Ramos (cell line): Measurements from ENCODE around the gene TIPARP.

Experiments used
- in situ Hi-C: fragments of 300-500 bp; cut with MboI; formaldehyde crosslinking; loops from one replicate; pipeline ENCODE4 v1.14.3; 2022; ENCODE audit warnings: low sequenced_read_pairs; ENCODE audit not compliant: unreplicated experiment

The TIPARP gene

GRCh38 chr3:156675830-156676767, 1.7 kb downstream of the TIPARP start:
- in situ Hi-C loops, result loop anchor here (5.0 kb wide), 1 partner anchor 406 kb away; no protein-coding TSS in a partner anchor

- in situ Hi-C loops, result loop anchor here (5.0 kb wide), 1 partner anchor 405 kb away; no protein-coding TSS in a partner anchor
Observed at GRCh38 chr3:156676768-156677479, 2.5 kb downstream of the TIPARP start.

- in situ Hi-C loops, result loop anchor here (5.0 kb wide), 1 partner anchor 405 kb away; no protein-coding TSS in a partner anchor
Observed at GRCh38 chr3:156677536-156677935, 3.1 kb downstream of the TIPARP start.

GRCh38 chr3:156678197-156678596, 3.8 kb downstream of the TIPARP start:
- in situ Hi-C loops, result loop anchor here (5.0 kb wide), 1 partner anchor 404 kb away; no protein-coding TSS in a partner anchor

- in situ Hi-C loops, result no loop called here
Observed at GRCh38 chr3:156680243-156680914, 6.0 kb downstream of the TIPARP start.

- in situ Hi-C loops, result no loop called here
Observed at GRCh38 chr3:156681002-156681401, 6.6 kb downstream of the TIPARP start.

- in situ Hi-C loops, result no loop called here
Observed at GRCh38 chr3:156682501-156682900, 8.1 kb downstream of the TIPARP start.

- in situ Hi-C loops, result no loop called here
Observed at GRCh38 chr3:156682963-156683362, 8.6 kb downstream of the TIPARP start.

- in situ Hi-C loops, result no loop called here
Observed at GRCh38 chr3:156685198-156685597, 10.8 kb downstream of the TIPARP start.

- in situ Hi-C loops, result no loop called here
Observed at GRCh38 chr3:156685752-156686151, 11.4 kb downstream of the TIPARP start.

- in situ Hi-C loops, result no loop called here
Observed at GRCh38 chr3:156687023-156687422, 12.6 kb downstream of the TIPARP start.

GRCh38 chr3:156688632-156689452, 14.5 kb downstream of the TIPARP start:
- in situ Hi-C loops, result no loop called here

- in situ Hi-C loops, result no loop called here
Observed at GRCh38 chr3:156689608-156690007, 15.2 kb downstream of the TIPARP start.

- in situ Hi-C loops, result no loop called here
Observed at GRCh38 chr3:156691920-156692319, 17.5 kb downstream of the TIPARP start.

GRCh38 chr3:156693166-156693565, 18.8 kb downstream of the TIPARP start:
- in situ Hi-C loops, result no loop called here

- in situ Hi-C loops, result no loop called here
Observed at GRCh38 chr3:156694536-156694935, 20.1 kb downstream of the TIPARP start.

GRCh38 chr3:156702367-156702766, 28.0 kb downstream of the TIPARP start:
- in situ Hi-C loops, result no loop called here

GRCh38 chr3:156704370-156705036, 30.1 kb downstream of the TIPARP start:
- in situ Hi-C loops, result no loop called here
